ENCODE measurements around the gene IGLON5.

IGLON5 gene

GRCh38 chr19:51311351-51312257 lies at the start of gene IGLON5:
Gene IGLON5, plus strand, starts transcription at chr19:51311644. Its CDS starts 204 bp downstream, at chr19:51311848.
- no peak for DNase-seq (ENCODE audit: low read depth)

DNA sequence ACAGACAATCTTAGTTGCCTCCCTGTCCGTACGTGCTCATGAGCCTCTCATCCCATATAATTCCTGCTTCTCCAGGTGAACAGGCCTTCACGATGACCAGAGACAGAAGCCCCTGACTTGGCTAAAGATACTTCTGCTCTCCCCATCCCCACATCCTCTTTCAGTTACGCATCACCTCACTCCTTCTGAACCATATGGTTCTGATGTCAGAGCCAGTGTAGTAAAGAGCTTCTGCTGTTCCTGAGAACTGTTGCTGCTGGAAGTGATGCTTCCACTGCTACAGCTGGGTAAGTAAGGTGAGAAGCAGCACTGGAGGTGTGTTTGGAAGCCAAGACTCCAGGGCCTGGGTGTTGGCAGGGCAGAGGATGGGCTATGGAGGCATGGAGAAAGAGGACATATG lies 47.6 kb upstream of the IGLON5 start:
- DNase-seq (ENCODE audit: low read depth): no peak

DNA sequence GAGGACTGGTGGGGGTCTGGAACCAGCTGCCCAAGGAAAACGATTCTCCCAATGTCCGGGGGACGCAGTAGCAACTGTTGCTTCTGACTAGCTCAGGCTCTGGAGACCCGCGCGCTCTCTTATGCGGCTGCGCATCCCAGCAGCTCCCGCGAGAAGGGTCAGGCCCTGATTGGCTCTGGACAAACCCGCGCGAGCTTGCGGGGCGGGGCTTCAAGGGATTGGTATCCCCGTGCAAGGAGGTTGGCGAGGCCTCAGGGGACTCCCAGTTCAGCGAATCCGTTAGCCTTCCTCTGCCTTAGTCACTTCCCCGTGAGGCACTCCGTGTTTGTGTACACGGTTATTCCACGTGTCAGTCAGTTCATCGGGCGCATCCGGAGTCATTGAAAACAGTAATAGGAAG lies 40.4 kb upstream of the IGLON5 start:
- no peak for DNase-seq (ENCODE audit: low read depth)

DNA sequence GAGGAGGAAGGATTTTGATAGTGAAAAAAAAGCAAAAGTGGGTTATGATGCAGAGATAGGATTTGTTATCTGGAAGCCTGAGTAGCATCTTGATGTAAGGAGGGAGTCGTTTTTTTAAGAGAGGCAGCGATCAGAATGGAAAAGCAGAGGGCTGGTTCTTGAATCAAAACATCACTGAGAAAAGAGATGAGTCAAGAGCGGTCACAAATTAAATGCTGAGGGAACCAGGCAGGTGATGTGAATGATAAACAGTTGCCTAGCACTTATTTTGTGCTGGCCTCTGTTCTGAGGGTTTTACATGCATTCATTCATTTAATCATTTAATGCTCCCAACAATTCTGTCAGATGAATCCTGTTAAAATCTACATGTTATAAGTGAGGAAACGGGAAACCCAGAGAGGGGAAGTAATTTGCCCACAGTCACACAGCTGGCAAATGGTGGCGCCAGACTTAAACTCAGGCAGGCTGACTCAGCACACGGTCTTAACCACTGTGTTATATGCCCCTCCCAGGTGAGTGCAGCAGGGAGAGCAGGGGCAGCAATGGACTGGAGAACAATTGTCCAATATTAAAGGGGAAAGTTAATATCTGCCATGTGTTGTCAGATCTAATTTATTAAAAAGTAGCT lies 39.1 kb upstream of the IGLON5 start:
- no peak for DNase-seq (ENCODE audit: low read depth)

DNA sequence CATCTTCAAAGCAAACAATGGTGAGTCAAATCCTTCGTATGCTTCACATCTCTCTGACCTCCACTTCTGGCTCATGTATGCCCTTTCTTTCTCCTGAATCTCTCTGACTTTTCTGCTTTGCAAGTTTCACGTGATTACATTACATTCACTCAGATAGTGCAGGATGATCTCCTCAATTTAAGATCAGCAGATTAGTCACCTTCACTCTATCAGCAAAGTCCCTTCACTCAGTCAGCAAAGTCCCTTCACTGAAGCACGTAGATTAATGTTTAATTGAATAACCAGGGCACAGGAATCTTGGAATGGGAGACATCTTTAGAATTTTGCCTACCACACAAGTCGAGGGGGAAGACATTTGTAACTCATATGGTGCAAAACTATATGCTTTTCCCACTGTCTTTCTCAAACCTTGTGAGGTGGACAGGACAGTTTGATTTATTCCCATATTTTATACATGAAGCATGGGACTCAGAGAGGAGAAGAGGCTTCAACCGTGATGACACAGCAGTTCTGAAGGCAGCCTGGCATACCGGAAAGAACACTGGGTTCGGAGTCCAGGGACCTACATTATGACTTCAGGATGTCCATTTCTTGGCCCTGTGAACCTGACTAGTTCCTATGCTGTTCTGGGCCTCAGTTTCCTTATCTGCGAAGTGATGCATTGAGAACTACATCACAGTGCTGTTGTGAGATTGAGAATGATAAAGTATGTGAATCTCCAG lies 37.2 kb upstream of the IGLON5 start:
- DNase-seq (ENCODE audit: low read depth): no peak

- no peak for DNase-seq (ENCODE audit: low read depth)
Measured at GRCh38 chr19:51277112-51277511, 34.3 kb upstream of the IGLON5 start.

GRCh38 chr19:51282335-51282734 lies 29.1 kb upstream of the IGLON5 start:
- DNase-seq (ENCODE audit: low read depth): no peak

DNA sequence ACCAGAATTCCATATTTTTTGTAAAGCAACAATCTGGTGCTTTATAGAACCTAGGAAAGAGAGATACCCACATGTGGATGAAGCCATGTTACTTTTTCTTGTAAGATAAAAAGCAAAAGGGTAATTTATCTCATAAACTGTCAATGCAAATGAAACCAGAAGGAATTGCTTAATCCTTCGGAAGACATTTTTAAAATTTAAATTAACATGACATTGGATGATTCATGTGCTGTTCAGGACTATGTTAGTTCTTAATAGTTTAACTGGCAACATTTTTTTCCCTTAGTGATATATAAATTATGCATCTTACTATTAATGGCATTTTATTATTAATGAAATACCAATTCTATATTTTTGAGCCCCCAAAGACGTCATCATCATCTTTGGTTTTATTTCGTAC lies 25.8 kb upstream of the IGLON5 start:
- DNase-seq (ENCODE audit: low read depth): no peak

DNA sequence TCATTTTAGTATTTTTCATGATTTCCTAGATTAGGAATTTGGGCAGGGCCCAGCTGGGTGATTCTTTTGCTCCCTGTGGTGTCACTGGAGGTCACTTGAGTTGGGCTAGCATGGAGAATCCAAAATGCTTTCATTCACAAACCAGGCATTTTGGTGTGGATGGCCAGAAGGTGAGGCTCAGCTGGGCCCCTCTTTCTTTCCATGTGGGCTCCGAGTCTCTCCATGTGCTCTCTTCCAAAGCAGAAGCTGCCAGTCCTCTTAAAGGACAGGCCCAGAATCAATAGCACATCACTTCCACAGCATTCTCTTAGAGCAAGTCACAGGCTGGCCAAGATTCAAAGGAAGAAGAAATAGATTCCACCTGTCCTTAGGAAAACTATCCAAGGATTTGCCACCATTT lies 21.8 kb upstream of the IGLON5 start:
- no peak for DNase-seq (ENCODE audit: low read depth)

DNA sequence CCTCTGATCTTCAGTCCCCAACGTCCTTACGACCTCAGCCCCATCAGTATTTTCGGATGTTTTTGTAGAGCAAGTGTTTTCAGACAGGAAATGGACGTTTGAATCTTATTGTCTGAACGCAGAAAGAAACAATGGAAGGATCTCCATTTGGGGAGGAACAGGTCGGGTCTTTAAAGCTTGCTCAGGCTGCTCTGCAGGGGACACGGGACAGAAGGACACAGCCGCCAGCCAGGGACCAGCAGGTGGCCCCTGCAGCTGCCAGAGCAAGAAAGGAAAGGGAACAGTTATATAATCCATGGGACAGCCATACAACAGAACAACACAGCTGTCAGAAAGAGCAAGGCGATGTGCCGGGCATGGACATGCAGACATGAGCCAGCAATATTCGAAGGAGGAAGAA lies 18.5 kb upstream of the IGLON5 start:
- DNase-seq (ENCODE audit: low read depth): no peak

GRCh38 chr19:51293571-51294210 lies 17.8 kb upstream of the IGLON5 start:
- DNase-seq (ENCODE audit: low read depth): no peak

DNA sequence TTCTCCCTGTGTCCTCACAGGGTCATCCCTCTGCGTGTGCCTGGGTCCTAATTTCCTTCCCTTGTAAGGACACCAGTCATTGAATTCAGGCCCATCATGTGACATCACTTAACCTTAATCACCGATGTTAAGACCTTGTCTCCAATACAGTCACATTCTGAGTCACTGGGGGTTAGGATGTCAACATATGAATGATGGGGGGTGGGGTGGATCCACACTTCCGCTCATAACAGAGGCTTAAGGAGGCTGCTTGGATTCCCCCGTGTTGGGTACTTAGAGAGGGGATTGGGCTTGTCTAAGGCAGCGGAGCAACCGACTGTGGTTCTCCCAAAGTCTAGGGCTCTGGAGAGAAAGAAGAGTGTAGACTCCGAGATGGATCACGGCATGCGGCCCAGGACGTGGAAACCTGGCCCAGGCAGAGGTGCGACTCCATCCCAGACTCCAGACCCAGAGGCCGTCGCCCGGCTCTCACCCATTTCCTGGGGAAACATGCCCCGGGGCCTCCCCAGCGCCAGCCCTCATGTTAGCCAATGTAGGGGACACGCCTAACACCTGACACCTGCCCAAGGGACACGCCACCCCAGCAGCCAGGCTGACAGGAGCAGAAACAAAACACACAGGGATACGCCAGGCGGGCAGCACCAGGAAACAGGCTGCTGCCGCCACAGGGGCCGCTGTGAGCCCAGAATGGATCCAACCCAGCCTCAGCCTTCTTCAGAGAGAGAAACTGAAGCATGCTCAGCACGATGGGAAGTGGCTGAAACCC lies 17.1 kb upstream of the IGLON5 start:
- DNase-seq (ENCODE audit: low read depth): no peak

- no peak for DNase-seq (ENCODE audit: low read depth)
Measured at GRCh38 chr19:51294977-51295375, 16.5 kb upstream of the IGLON5 start.

DNA sequence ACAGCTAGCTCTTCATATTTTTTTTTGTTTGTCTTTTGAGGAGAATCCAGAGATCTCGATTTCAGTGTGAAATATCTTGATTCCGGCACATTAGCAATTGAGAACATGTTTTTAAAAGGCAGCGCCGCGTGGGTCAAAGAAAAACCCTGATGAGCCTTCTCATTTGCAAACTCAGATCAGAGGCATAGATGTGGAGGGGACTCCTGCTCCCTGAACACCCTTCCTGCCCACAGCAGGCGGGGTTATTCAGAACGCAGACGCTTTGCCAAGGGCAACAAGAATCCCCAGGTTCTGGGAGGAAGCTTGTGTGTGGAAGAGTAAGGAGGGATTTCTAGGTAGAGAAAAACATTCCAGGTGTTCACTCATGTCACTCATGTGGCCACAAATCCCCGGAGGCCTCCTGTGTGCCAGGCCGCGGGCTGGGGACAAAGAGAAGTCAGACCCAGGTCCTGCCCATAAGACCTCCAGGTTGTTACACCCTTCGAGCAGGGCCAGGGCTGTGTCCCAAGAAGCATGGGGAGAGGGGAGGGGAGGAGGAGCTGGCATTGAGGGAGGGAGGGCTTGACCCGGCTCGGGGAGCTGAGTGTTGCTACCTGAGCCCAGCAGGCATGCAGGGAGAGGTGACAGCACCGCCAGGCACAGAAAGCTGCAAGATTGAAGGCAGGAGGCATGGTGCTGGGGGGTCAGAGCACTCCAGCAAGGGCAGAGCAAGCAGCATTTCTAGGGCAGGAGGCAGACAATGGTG lies 15.9 kb upstream of the IGLON5 start:
- no peak for DNase-seq (ENCODE audit: low read depth)

GRCh38 chr19:51296336-51297093 lies 14.9 kb upstream of the IGLON5 start:
- no peak for DNase-seq (ENCODE audit: low read depth)

DNA sequence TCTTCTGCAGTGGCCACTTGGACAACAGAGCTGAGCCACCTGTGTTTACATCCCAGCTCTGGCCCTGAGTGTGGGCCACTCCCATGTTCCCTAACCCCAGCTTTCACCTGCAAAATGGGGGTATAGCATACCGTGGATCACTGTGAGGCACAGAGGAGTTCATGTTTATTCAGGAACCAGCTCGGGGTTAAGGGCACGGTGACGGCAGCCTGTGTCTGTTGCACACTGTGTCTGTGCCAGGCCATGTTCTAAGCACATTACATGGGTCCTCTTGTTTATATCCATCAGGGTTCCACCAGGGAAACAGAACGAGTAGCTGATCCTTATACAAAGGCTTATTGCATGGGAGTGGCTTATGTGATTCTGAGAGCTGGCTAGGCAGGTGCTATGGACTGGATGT lies 14.0 kb upstream of the IGLON5 start:
- no peak for DNase-seq (ENCODE audit: low read depth)

DNA sequence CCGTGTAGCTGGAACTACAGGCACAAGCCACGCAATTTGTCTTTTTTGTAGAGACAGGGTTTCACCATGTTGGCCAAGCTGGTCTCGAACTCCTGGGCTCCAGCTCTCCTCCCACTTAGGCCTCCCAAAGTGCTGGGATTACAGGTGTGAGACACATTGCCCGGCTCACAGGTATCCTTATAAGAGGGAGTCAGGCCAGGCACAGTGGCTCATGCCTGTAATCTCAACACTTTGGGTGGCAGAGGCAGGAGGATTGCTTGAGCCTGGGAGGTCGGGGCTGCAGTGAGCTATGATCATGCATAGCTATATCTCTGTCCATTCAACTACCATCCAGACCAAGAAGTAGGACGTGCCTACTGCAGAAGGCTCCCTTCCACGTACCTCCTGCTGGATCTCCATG lies 10.2 kb upstream of the IGLON5 start:
- DNase-seq (ENCODE audit: low read depth): no peak

DNA sequence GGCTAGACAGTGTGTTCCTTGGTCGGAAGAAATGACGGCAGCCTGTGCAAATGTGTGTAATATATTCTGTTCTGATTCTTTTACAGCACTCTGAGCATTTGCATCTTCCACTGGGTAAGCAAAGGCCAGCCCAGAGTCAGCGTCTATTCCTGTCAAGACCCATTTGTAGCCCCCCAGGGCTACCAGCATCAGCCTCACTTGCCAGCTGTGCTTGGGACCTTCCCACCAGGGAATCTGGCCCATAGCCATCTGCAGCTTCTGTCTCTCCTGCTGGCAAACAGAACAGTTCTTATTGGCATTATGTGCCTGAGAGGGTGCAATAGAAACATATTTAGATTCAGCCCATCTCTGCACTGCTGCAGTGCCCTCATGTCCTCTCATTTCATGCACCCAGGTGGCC lies 6.0 kb upstream of the IGLON5 start:
- DNase-seq (ENCODE audit: low read depth): no peak

DNA sequence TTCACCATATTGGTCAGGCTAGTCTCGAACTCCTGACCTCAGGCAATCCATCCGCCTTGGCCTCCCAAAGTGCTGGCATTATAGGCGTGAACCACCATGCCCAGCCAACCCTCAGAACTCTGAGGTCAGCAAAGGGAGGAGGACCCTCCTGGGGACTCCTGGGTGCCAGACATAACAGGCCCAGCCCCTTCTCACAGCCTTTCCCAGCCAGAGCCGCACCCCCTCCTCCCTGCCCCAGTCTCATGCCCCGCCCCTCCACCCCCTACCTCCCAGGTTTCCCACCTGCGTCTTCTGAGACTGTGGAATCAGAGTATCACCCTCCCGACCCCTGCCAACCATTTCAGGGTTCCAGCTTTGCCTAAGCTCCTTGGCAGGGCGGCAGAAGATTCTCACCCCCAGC lies 5.2 kb downstream of the IGLON5 start:
- no peak for DNase-seq (ENCODE audit: low read depth)

DNA sequence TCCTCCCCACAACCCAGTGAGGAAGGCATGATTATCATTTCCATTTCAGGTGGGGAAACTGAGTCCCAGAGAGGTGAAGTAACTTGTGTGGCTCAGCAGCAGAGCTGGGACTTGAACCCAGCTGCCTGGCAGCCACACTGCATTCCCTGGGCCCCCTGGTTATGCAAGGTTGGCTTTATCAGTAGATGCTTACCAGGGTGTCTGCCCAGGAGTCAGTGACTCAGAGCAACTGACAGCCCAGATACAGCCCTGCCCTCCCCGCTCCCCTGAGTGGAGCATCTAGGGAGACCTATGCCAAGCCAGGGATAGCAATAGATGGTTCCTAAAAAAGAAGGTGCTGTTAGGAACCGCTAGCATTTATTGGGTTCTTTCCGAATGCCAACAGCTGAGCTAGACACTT lies 5.9 kb downstream of the IGLON5 start:
- no peak for DNase-seq (ENCODE audit: low read depth)

All from GM04504 (cell line).